Measurements from ENCODE around the gene MLPH. TPM values are rescaled to one million over a fixed set of nuclear protein-coding genes. Genes with fewer than 3 reads are reported as not detected.

The MLPH gene
- total RNA-seq, 4 donors from 2014 or later: 5.3 to 8.7 (median 7.8) TPM

DNA sequence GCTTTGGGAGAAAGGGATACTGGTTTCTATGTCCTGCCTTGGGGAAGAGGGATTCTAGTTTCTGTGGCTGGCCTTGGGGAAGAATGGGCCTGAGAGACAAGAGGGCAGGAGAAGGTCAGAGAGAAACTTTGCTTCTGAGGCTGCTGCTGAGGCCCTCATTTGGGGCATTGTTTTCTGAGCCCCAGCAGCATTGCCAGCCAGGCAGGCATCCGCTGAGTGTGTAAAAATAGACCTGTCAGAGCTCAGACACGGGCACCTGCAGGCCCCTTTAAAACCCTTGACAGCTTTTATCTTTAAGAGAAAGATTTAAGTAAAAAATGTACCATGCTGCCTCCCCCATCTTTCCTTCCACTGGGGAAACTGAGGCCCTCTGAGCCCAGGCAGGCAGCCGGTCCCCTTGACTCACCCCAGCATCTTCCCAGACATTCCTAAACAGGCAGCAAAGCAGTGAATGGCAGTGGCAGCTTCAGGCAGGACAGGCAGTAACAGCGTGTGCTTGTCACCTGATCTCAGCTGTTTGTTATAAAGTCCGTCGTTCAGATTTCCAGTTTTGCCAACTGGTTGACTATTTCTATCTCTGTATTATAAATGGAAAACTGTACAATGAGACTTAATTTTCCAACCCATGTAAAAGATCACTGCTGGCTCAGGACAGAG, 27.6 kb downstream of the MLPH start:
- H3K36me3 ChIP-seq: no peaks in the 10 kb centered on the region
- intact Hi-C loops (cut with DNase I): loop anchor here (10.0 kb wide), 2 partner anchors 120 to 230 kb away; no protein-coding TSS in a partner anchor
- TF ChIP-seq POLR2AphosphoS5 (IDR thresholded peaks at IDR 0.05): no peak
- TF ChIP-seq POLR2A (IDR thresholded peaks at IDR 0.05; ENCODE audit: low read depth): no peak
- no peak for TF ChIP-seq EP300 (IDR thresholded peaks at IDR 0.05)
- TF ChIP-seq, protein P1, sequence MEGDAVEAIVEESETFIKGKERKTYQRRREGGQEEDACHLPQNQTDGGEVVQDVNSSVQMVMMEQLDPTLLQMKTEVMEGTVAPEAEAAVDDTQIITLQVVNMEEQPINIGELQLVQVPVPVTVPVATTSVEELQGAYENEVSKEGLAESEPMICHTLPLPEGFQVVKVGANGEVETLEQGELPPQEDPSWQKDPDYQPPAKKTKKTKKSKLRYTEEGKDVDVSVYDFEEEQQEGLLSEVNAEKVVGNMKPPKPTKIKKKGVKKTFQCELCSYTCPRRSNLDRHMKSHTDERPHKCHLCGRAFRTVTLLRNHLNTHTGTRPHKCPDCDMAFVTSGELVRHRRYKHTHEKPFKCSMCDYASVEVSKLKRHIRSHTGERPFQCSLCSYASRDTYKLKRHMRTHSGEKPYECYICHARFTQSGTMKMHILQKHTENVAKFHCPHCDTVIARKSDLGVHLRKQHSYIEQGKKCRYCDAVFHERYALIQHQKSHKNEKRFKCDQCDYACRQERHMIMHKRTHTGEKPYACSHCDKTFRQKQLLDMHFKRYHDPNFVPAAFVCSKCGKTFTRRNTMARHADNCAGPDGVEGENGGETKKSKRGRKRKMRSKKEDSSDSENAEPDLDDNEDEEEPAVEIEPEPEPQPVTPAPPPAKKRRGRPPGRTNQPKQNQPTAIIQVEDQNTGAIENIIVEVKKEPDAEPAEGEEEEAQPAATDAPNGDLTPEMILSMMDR (IDR thresholded peaks at IDR 0.05): peak in 1 of 3 experiments; percentile 3
- WGBS: 75% methylated on average over 6 of the region's 6 CpGs
- no peaks in the 10 kb centered on the region for H3K9me3 ChIP-seq
- H3K4me1 ChIP-seq: peaks cover 28 to 40% (median 30%) of the 10 kb centered on the region in 4 donors
- H3K27ac ChIP-seq (replicated peaks in 1 of 4): peak overlapping the region; percentile 32 to 53 (median 44)
- no peaks in the 10 kb centered on the region for H3K27me3 ChIP-seq
- no peak overlapping the region for H3K4me3 ChIP-seq
- DNase-seq (ENCODE audit: extremely low spot score): no peak

GRCh38 chr2:237515166-237515565, 28.1 kb downstream of the MLPH start:
- no peaks in the 10 kb centered on the region for H3K36me3 ChIP-seq
- 89% methylated on average over 15 of the region's 16 CpGs for WGBS
- intact Hi-C loops (cut with DNase I): loop anchor here (10.0 kb wide), 2 partner anchors 120 to 230 kb away; no protein-coding TSS in a partner anchor
- no peak for DNase-seq (ENCODE audit: extremely low spot score)
- H3K4me3 ChIP-seq: no peak overlapping the region
- peaks cover 28 to 40% (median 30%) of the 10 kb centered on the region in 4 donors for H3K4me1 ChIP-seq
- H3K27ac ChIP-seq (replicated peaks in 1 of 4): peak overlapping the region in 3 of 4 donors; percentile 10 to 53 (median 39)
- no peaks in the 10 kb centered on the region for H3K27me3 ChIP-seq
- H3K9me3 ChIP-seq: no peaks in the 10 kb centered on the region
- TF ChIP-seq POLR2AphosphoS5 (IDR thresholded peaks at IDR 0.05) (no peak), POLR2A (IDR thresholded peaks at IDR 0.05; ENCODE audit: low read depth) (no peak), EP300 (IDR thresholded peaks at IDR 0.05) (no peak)
- TF ChIP-seq, protein P1 (IDR thresholded peaks at IDR 0.05): no peak

DNA sequence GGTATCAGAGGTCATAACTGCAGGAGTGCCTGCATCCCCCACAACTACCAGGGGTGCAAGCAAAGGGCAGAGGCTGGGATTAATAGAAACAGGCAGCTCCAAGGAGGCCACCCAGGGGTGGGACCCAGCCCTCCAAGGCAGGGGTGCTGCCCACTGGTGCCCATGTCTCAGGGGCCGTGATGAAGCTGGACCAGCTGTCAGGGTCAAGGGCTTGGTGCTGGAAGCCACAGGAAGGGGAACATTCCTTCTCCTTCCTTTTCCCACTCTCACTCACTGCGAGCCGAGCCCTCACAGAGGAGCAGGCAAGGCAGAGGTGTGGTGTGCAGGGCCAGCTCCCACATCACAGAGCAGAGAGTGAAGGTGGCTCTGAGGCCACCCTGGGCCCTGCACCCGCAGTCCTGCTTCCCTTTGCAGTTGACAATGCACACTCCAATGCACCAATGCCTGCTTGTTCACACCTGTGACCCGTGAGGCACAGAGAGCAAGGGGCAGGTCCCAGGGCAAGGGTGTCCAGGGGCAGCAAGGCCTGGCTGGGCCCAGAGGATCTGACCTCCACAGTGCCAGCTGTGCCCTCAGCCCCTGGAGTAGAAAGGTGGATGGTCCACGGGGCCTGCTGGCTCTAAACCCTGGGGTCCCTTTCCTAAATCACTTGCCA, 28.7 kb downstream of the MLPH start:
- Histone ChIP-seq H3K4me1 (peaks cover 28 to 37% (median 30%) of the 10 kb centered on the region in 4 donors), H3K9me3 (no peaks in the 10 kb centered on the region), H3K4me3 (no peak overlapping the region), H3K36me3 (no peaks in the 10 kb centered on the region), H3K27me3 (no peaks in the 10 kb centered on the region), H3K27ac (replicated peaks in 1 of 4) (no peak overlapping the region)
- intact Hi-C loops (cut with DNase I): loop anchor here (10.0 kb wide), 2 partner anchors 119 to 229 kb away; no protein-coding TSS in a partner anchor
- DNase-seq (ENCODE audit: extremely low spot score): no peak
- TF ChIP-seq, protein P1 (IDR thresholded peaks at IDR 0.05): no peak
- TF ChIP-seq EP300 (IDR thresholded peaks at IDR 0.05) (no peak), POLR2A (IDR thresholded peaks at IDR 0.05; ENCODE audit: low read depth) (no peak), POLR2AphosphoS5 (IDR thresholded peaks at IDR 0.05) (no peak)
- WGBS: 96% methylated on average over 3 of the region's 6 CpGs

DNA sequence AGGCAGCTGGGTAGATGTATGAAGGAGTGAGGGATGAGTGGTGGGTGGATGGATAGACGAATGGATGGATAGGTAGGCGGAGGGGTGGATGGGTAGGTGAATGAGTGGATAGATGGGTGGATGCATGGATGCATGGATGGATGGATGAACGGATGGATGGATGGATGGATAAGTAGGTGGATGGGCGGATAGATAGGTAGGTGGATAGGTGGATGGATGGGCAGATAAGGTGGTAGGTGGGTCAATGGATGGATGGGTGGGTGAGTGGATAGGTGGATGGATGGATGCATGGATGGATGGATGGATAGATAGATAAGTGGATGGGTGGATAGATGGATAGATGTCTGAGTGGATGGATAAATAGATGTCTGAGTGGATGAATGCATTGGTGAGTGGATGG, 30.1 kb downstream of the MLPH start:
- Histone ChIP-seq H3K27me3 (no peaks in the 10 kb centered on the region), H3K27ac (replicated peaks in 1 of 4) (no peak overlapping the region), H3K36me3 (no peaks in the 10 kb centered on the region), H3K4me1 (peaks cover 28 to 30% (median 30%) of the 10 kb centered on the region in 4 donors), H3K4me3 (no peak overlapping the region), H3K9me3 (no peaks in the 10 kb centered on the region)
- 93% methylated on average over 4 of the region's 4 CpGs for WGBS
- no peak for DNase-seq (ENCODE audit: extremely low spot score)
- intact Hi-C loops (cut with DNase I): loop anchor here (10.0 kb wide), 2 partner anchors 118 to 228 kb away; no protein-coding TSS in a partner anchor
- TF ChIP-seq POLR2A (IDR thresholded peaks at IDR 0.05; ENCODE audit: low read depth) (no peak), EP300 (IDR thresholded peaks at IDR 0.05) (no peak), POLR2AphosphoS5 (IDR thresholded peaks at IDR 0.05) (no peak)
- TF ChIP-seq, protein P1 (IDR thresholded peaks at IDR 0.05): no peak
